ENCODE measurements around the gene CUEDC2.

The CUEDC2 gene

GRCh38 chr10:102461187-102462054, 29.0 kb upstream of the CUEDC2 start (continued):
- TF ChIP-seq ZNF658 (tag by site-specific recombination; IDR thresholded peaks at IDR 0.05) (no peak), ZNF138 (tag by site-specific recombination; IDR thresholded peaks at IDR 0.05; ENCODE audit: borderline replicate concordance) (no peak), ZNF155 (tag by site-specific recombination; IDR thresholded peaks at IDR 0.05) (no peak), ZSCAN23 (tag by site-specific recombination; IDR thresholded peaks at IDR 0.05) (no peak), ZNF792 (tag by site-specific recombination; IDR thresholded peaks at IDR 0.05) (no peak), HOXA7 (CRISPR knock-in tag; IDR thresholded peaks at IDR 0.05; ENCODE audit: borderline replicate concordance) (no peak), ZEB2 (tag by site-specific recombination; IDR thresholded peaks at IDR 0.05) (peak; percentile 88), ZNF157 (tag by site-specific recombination; IDR thresholded peaks at IDR 0.05) (no peak), ZNF426 (tag by site-specific recombination; IDR thresholded peaks at IDR 0.05) (no peak), ZNF571 (tag by site-specific recombination; IDR thresholded peaks at IDR 0.05) (no peak), ZNF221 (tag by site-specific recombination; IDR thresholded peaks at IDR 0.05; ENCODE audit: borderline replicate concordance) (no peak), KLF9 (tag by site-specific recombination; IDR thresholded peaks at IDR 0.05; ENCODE audit: low read depth) (no peak), ZNF433 (tag by site-specific recombination; IDR thresholded peaks at IDR 0.05; ENCODE audit: low read depth) (no peak), ZNF2 (tag by site-specific recombination; IDR thresholded peaks at IDR 0.05) (no peak; the same call in none of the 2 replicates), ZNF416 (tag by site-specific recombination; IDR thresholded peaks at IDR 0.05) (no peak)
- TF ChIP-seq, protein P1, sequence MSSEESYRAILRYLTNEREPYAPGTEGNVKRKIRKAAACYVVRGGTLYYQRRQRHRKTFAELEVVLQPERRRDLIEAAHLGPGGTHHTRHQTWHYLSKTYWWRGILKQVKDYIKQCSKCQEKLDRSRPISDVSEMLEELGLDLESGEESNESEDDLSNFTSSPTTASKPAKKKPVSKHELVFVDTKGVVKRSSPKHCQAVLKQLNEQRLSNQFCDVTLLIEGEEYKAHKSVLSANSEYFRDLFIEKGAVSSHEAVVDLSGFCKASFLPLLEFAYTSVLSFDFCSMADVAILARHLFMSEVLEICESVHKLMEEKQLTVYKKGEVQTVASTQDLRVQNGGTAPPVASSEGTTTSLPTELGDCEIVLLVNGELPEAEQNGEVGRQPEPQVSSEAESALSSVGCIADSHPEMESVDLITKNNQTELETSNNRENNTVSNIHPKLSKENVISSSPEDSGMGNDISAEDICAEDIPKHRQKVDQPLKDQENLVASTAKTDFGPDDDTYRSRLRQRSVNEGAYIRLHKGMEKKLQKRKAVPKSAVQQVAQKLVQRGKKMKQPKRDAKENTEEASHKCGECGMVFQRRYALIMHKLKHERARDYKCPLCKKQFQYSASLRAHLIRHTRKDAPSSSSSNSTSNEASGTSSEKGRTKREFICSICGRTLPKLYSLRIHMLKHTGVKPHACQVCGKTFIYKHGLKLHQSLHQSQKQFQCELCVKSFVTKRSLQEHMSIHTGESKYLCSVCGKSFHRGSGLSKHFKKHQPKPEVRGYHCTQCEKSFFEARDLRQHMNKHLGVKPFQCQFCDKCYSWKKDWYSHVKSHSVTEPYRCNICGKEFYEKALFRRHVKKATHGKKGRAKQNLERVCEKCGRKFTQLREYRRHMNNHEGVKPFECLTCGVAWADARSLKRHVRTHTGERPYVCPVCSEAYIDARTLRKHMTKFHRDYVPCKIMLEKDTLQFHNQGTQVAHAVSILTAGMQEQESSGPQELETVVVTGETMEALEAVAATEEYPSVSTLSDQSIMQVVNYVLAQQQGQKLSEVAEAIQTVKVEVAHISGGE (tag by site-specific recombination; conservative IDR thresholded peaks at IDR 0.05; ENCODE audit: low read depth) = peak; percentile 64
- TF ChIP-seq, protein P2, sequence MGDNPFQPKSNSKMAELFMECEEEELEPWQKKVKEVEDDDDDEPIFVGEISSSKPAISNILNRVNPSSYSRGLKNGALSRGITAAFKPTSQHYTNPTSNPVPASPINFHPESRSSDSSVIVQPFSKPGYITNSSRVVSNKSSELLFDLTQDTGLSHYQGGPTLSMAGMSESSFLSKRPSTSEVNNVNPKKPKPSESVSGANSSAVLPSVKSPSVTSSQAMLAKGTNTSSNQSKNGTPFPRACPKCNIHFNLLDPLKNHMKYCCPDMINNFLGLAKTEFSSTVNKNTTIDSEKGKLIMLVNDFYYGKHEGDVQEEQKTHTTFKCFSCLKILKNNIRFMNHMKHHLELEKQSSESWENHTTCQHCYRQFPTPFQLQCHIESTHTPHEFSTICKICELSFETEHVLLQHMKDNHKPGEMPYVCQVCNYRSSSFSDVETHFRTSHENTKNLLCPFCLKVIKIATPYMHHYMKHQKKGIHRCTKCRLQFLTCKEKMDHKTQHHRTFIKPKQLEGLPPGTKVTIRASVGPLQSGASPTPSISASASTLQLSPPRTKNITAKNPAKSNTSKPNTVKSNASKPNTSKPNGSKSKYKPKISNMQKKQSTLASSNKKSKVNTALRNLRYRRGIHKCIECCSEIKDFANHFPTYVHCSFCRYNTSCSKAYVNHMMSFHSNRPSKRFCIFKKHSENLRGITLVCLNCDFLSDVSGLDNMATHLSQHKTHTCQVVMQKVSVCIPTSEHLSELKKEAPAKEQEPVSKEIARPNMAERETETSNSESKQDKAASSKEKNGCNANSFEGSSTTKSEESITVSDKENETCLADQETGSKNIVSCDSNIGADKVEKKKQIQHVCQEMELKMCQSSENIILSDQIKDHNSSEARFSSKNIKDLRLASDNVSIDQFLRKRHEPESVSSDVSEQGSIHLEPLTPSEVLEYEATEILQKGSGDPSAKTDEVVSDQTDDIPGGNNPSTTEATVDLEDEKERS (tag by site-specific recombination; IDR thresholded peaks at IDR 0.05) = no peak
- TF ChIP-seq, protein P3, sequence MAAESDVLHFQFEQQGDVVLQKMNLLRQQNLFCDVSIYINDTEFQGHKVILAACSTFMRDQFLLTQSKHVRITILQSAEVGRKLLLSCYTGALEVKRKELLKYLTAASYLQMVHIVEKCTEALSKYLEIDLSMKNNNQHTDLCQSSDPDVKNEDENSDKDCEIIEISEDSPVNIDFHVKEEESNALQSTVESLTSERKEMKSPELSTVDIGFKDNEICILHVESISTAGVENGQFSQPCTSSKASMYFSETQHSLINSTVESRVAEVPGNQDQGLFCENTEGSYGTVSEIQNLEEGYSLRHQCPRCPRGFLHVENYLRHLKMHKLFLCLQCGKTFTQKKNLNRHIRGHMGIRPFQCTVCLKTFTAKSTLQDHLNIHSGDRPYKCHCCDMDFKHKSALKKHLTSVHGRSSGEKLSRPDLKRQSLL (tag by site-specific recombination; IDR thresholded peaks at IDR 0.05) = peak; percentile 88
- TF ChIP-seq, protein P4, sequence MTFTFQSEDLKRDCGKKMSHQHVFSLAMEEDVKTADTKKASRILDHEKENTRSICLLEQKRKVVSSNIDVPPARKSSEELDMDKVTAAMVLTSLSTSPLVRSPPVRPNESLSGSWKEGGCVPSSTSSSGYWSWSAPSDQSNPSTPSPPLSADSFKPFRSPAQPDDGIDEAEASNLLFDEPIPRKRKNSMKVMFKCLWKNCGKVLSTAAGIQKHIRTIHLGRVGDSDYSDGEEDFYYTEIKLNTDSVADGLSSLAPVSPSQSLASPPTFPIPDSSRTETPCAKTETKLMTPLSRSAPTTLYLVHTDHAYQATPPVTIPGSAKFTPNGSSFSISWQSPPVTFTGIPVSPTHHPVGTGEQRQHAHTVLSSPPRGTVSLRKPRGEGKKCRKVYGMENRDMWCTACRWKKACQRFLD (tag by site-specific recombination; IDR thresholded peaks at IDR 0.05) = no peak
- TF ChIP-seq, protein P5, sequence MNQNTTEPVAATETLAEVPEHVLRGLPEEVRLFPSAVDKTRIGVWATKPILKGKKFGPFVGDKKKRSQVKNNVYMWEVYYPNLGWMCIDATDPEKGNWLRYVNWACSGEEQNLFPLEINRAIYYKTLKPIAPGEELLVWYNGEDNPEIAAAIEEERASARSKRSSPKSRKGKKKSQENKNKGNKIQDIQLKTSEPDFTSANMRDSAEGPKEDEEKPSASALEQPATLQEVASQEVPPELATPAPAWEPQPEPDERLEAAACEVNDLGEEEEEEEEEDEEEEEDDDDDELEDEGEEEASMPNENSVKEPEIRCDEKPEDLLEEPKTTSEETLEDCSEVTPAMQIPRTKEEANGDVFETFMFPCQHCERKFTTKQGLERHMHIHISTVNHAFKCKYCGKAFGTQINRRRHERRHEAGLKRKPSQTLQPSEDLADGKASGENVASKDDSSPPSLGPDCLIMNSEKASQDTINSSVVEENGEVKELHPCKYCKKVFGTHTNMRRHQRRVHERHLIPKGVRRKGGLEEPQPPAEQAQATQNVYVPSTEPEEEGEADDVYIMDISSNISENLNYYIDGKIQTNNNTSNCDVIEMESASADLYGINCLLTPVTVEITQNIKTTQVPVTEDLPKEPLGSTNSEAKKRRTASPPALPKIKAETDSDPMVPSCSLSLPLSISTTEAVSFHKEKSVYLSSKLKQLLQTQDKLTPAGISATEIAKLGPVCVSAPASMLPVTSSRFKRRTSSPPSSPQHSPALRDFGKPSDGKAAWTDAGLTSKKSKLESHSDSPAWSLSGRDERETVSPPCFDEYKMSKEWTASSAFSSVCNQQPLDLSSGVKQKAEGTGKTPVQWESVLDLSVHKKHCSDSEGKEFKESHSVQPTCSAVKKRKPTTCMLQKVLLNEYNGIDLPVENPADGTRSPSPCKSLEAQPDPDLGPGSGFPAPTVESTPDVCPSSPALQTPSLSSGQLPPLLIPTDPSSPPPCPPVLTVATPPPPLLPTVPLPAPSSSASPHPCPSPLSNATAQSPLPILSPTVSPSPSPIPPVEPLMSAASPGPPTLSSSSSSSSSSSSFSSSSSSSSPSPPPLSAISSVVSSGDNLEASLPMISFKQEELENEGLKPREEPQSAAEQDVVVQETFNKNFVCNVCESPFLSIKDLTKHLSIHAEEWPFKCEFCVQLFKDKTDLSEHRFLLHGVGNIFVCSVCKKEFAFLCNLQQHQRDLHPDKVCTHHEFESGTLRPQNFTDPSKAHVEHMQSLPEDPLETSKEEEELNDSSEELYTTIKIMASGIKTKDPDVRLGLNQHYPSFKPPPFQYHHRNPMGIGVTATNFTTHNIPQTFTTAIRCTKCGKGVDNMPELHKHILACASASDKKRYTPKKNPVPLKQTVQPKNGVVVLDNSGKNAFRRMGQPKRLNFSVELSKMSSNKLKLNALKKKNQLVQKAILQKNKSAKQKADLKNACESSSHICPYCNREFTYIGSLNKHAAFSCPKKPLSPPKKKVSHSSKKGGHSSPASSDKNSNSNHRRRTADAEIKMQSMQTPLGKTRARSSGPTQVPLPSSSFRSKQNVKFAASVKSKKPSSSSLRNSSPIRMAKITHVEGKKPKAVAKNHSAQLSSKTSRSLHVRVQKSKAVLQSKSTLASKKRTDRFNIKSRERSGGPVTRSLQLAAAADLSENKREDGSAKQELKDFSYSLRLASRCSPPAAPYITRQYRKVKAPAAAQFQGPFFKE (tag by site-specific recombination; IDR thresholded peaks at IDR 0.05; ENCODE audit: borderline replicate concordance) = no peak
- TF ChIP-seq, protein P6, sequence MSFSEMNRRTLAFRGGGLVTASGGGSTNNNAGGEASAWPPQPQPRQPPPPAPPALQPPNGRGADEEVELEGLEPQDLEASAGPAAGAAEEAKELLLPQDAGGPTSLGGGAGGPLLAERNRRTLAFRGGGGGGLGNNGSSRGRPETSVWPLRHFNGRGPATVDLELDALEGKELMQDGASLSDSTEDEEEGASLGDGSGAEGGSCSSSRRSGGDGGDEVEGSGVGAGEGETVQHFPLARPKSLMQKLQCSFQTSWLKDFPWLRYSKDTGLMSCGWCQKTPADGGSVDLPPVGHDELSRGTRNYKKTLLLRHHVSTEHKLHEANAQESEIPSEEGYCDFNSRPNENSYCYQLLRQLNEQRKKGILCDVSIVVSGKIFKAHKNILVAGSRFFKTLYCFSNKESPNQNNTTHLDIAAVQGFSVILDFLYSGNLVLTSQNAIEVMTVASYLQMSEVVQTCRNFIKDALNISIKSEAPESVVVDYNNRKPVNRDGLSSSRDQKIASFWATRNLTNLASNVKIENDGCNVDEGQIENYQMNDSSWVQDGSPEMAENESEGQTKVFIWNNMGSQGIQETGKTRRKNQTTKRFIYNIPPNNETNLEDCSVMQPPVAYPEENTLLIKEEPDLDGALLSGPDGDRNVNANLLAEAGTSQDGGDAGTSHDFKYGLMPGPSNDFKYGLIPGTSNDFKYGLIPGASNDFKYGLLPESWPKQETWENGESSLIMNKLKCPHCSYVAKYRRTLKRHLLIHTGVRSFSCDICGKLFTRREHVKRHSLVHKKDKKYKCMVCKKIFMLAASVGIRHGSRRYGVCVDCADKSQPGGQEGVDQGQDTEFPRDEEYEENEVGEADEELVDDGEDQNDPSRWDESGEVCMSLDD (tag by site-specific recombination; IDR thresholded peaks at IDR 0.05) = peak; percentile 76; the same call in 1 of the 2 replicates
